GM18951 (cell line): ENCODE data around the gene POLE.

Source experiments
- POLR2A ChIP-seq: IDR thresholded peaks from 4 replicates; pipeline ENCODE4 v1.6.1; 2011; ENCODE audit warnings: mild to moderate bottlenecking; ENCODE audit not compliant: insufficient read length, insufficient read depth; ENCODE audit errors: extremely low read depth
- in situ Hi-C: fragments of 300-500 bp; cut with MboI; formaldehyde crosslinking; loops from one replicate; pipeline ENCODE4 v1.12.0; 2022; ENCODE audit warnings: low sequenced_read_pairs, mixed read lengths, inconsistent platforms; ENCODE audit not compliant: unreplicated experiment

Gene POLE

GRCh38 chr12:132723764-132724140, 36.6 kb upstream of the POLE start:
- TF ChIP-seq POLR2A: no peak
- in situ Hi-C loops: no loop called here

GRCh38 chr12:132723015-132723763, 36.0 kb upstream of the POLE start:
- in situ Hi-C loops: no loop called here

GRCh38 chr12:132720606-132721345, 33.6 kb upstream of the POLE start:
- in situ Hi-C loops: no loop called here
- TF ChIP-seq POLR2A: no peak

More at GRCh38 chr12:132723015-132723763, 36.0 kb upstream of the POLE start:
- no peak for TF ChIP-seq POLR2A

GRCh38 chr12:132719954-132720324, 32.8 kb upstream of the POLE start:
- in situ Hi-C loops: no loop called here
- TF ChIP-seq POLR2A: no peak

GRCh38 chr12:132719141-132719953, 32.2 kb upstream of the POLE start:
- no peak for TF ChIP-seq POLR2A
- in situ Hi-C loops: no loop called here

- in situ Hi-C loops: no loop called here
These were observed 31.5 kb upstream of the POLE start for GRCh38 chr12:132718644-132719043.

GRCh38 chr12:132717531-132718387, 30.6 kb upstream of the POLE start:
- in situ Hi-C loops: no loop called here
- TF ChIP-seq POLR2A: no peak

More at GRCh38 chr12:132718644-132719043, 31.5 kb upstream of the POLE start:
- TF ChIP-seq POLR2A: no peak

- in situ Hi-C loops: no loop called here
These were observed 29.9 kb upstream of the POLE start for GRCh38 chr12:132717011-132717410.

GRCh38 chr12:132716356-132716755, 29.2 kb upstream of the POLE start:
- in situ Hi-C loops: no loop called here
- no peak for TF ChIP-seq POLR2A

More at GRCh38 chr12:132717011-132717410, 29.9 kb upstream of the POLE start:
- no peak for TF ChIP-seq POLR2A

- in situ Hi-C loops: no loop called here
These were observed 28.7 kb upstream of the POLE start for GRCh38 chr12:132715874-132716273.

GRCh38 chr12:132713123-132713522, 26.0 kb upstream of the POLE start:
- no peak for TF ChIP-seq POLR2A
- in situ Hi-C loops: no loop called here

More at GRCh38 chr12:132715874-132716273, 28.7 kb upstream of the POLE start:
- TF ChIP-seq POLR2A: no peak

GRCh38 chr12:132711080-132711843, 24.1 kb upstream of the POLE start:
- TF ChIP-seq POLR2A: no peak

More at GRCh38 chr12:132711080-132711843, 24.1 kb upstream of the POLE start:
- in situ Hi-C loops: no loop called here
